Measurements from ENCODE around the gene CYB5RL.

- TF ChIP-seq ZFX (CRISPR knock-in tag; IDR thresholded peaks at IDR 0.05; ENCODE audit: low read depth) (no peak), ZNF777 (CRISPR knock-in tag; IDR thresholded peaks at IDR 0.05) (no peak), BCL3 (CRISPR knock-in tag; IDR thresholded peaks at IDR 0.05) (no peak), POLR2A (IDR thresholded peaks at IDR 0.05; ENCODE audit: insufficient read depth in 1 of 2, low read depth in 2 of 2, low read length in 2 of 2) (no peak), TCF7 (IDR thresholded peaks at IDR 0.05; ENCODE audit: low read depth) (no peak), SRF (IDR thresholded peaks at IDR 0.05; ENCODE audit: low read depth, low read length) (no peak), GRHL1 (CRISPR knock-in tag; conservative IDR thresholded peaks at IDR 0.05) (no peak), CTCF (CRISPR knock-in tag; IDR thresholded peaks at IDR 0.05) (no peak), PREB (CRISPR knock-in tag; IDR thresholded peaks at IDR 0.05) (no peak), ZNF12 (CRISPR knock-in tag; IDR thresholded peaks at IDR 0.05) (no peak), ZNF280D (CRISPR knock-in tag; IDR thresholded peaks at IDR 0.05) (no peak), TRAFD1 (CRISPR knock-in tag; IDR thresholded peaks at IDR 0.05; ENCODE audit: borderline replicate concordance) (no peak), ZNF629 (CRISPR knock-in tag; conservative IDR thresholded peaks at IDR 0.05) (no peak)
These were observed 43.2 kb upstream of the CYB5RL start for GRCh38 chr1:54243022-54243421.
